GM12878 (cell line): ENCODE measurements around the gene FCRLB. TPM values are rescaled to one million over a fixed set of nuclear protein-coding genes. Genes with fewer than 3 reads are reported as not detected.

Source experiments
- ATAC-seq: fragments of 200-7000 bp; cut with Tn5 transposase; 3 replicates; pipeline ENCODE4 v1.9.1; 2020; ENCODE audit warnings: mild to moderate bottlenecking, moderate library complexity
- BruUV-seq: library from RNA; stranded (reverse); fragments of 400-500 nt; replicated peaks from 2 replicates; lab custom pipeline; 2021; lab: Mats Ljungman, UMichigan
- CTCF ChIA-PET: fragments of 300-600 bp; sonication (Branson Sonifier 250); formaldehyde crosslinking; extraction: SDS; loops from one replicate; lab custom pipeline; 2021; ENCODE audit warnings: inconsistent platforms; lab: Yijun Ruan, JAX
- POLR2A ChIA-PET: fragments of 350-600 bp; formaldehyde crosslinking; extraction: SDS; loops from one replicate; lab custom pipeline; 2021; ENCODE audit warnings: inconsistent platforms; lab: Charles Lee
- RAD21 ChIA-PET: fragments of 300-600 bp; sonication (Branson Sonifier 250); formaldehyde crosslinking; loops from one replicate; lab custom pipeline; 2023; ENCODE audit warnings: antibody characterized with exemption; ENCODE audit not compliant: unreplicated experiment; lab: Charles Lee
- SMC1A ChIA-PET: fragments of 300-600 bp; sonication (Branson Sonifier 250); formaldehyde crosslinking; loops from one replicate; lab custom pipeline; 2023; ENCODE audit not compliant: unreplicated experiment, uncharacterized antibody; lab: Charles Lee
- DNase-seq: peaks from one replicate; pipeline ENCODE4 v3.0.0-alpha.2; 2011; ENCODE audit warnings: low read depth, low spot score
- FAIRE-seq: peaks from 3 replicates; lab custom pipeline; 2011; peaks lifted over from hg19 to GRCh38; lab: Jason Lieb, UNC
- H2AFZ ChIP-seq: 2 replicates; pipeline ENCODE4 v1.6.0; 2011; ENCODE audit warnings: low read depth, low read length, control low read depth; ENCODE audit not compliant: control insufficient read depth
- H3K27ac ChIP-seq: 2 replicates; pipeline ENCODE4 v1.5.1; 2011; ENCODE audit warnings: control low read depth; ENCODE audit not compliant: control insufficient read depth, insufficient read depth
- H3K27me3 ChIP-seq, 2 experiments: replicated peaks in 1 of 2; 2 replicates each; pipeline versions ENCODE4 v1.6.0 to v1.6.1; 2011; ENCODE audit warnings: low read length in 1 of 2; ENCODE audit not compliant: control insufficient read depth in 2 of 2, insufficient read depth in 2 of 2
- H3K36me3 ChIP-seq, 2 experiments: 2 replicates each; pipeline ENCODE4 v1.5.1; 2011; ENCODE audit warnings: low read length in 1 of 2; ENCODE audit not compliant: control insufficient read depth in 2 of 2, insufficient read depth in 2 of 2
- H3K4me1 ChIP-seq: 2 replicates; pipeline ENCODE4 v1.6.1; 2011; ENCODE audit warnings: mild to moderate bottlenecking, low read length, moderate library complexity, mixed read lengths; ENCODE audit not compliant: control insufficient read depth, insufficient read depth
- H3K4me2 ChIP-seq: 2 replicates; pipeline ENCODE4 v1.6.0; 2011; ENCODE audit warnings: control low read depth; ENCODE audit not compliant: control insufficient read depth, insufficient read depth
- H3K4me3 ChIP-seq: fragments of 200-600 bp; sonication (generic); 2 replicates; pipeline ENCODE4 v1.5.1; 2016
- H3K79me2 ChIP-seq: 2 replicates; pipeline ENCODE4 v1.6.0; 2011; ENCODE audit warnings: low read length; ENCODE audit not compliant: control insufficient read depth, insufficient read depth
- H3K9ac ChIP-seq: 2 replicates; pipeline ENCODE4 v1.8.0; 2011; ENCODE audit warnings: low read length, control low read depth, mixed read lengths; ENCODE audit not compliant: control insufficient read depth, insufficient read depth
- H3K9me3 ChIP-seq: replicated peaks from 3 replicates; pipeline ENCODE4 v1.5.1; 2011; ENCODE audit warnings: mild to moderate bottlenecking, low read length; ENCODE audit not compliant: control insufficient read depth, insufficient read depth
- H4K20me1 ChIP-seq: 2 replicates; pipeline ENCODE4 v1.6.0; 2011; ENCODE audit not compliant: control insufficient read depth, insufficient read depth
- CREB1 ChIP-seq: IDR thresholded peaks from 2 replicates; pipeline ENCODE4 v1.6.1; 2012; ENCODE audit warnings: low read depth, mild to moderate bottlenecking, inconsistent platforms
- HDAC6 ChIP-seq: fragments of 200-600 bp; sonication (generic); IDR thresholded peaks from one replicate; pipeline ENCODE4 v1.8.0; 2017; ENCODE audit warnings: antibody characterized with exemption; ENCODE audit not compliant: unreplicated experiment
- IKZF2 ChIP-seq, 2 experiments: fragments of 450-650 bp; IDR thresholded peaks; 2 replicates each; pipeline ENCODE4 v1.6.1; 2017; ENCODE audit warnings: mild to moderate bottlenecking in 2 of 2, moderate library complexity in 2 of 2
- POLR2AphosphoS5 ChIP-seq: IDR thresholded peaks from 2 replicates; pipeline ENCODE4 v1.6.1; 2011; ENCODE audit warnings: mild to moderate bottlenecking, low read length, inconsistent platforms
- SIN3A ChIP-seq: IDR thresholded peaks from 2 replicates; pipeline ENCODE4 v1.6.1; 2012; ENCODE audit warnings: low read depth, low read length, improper control_type of control experiment
- WGBS: methylation state at CpG from one replicate; pipeline ENCODE4 v1.1.6; 2016; ENCODE audit warnings: low lambda C conversion rate; ENCODE audit not compliant: insufficient replicate concordance, insufficient coverage; ENCODE audit errors: missing lambda C conversion rate; 5-methylcytosine and 5-hydroxymethylcytosine counted together
- in situ Hi-C: fragments of 300-500 bp; cut with MboI; formaldehyde crosslinking; loops from 9 replicates; pipeline ENCODE4 v1.14.3; 2018; ENCODE audit warnings: mixed read lengths
- intact Hi-C: fragments of 100-400 bp; cut with micrococcal nuclease; formaldehyde crosslinking; loops from one replicate; pipeline ENCODE4 v1.14.2; 2022; ENCODE audit not compliant: unreplicated experiment
- polyA plus RNA-seq, 11 experiments: library from polyadenylated mRNA; depleted of rRNA in 4 of 11; unstranded in 6 of 11; stranded (reverse) in 5 of 11; fragments of >200 nt; fragmentation: Nextera tagmentation in 4 of 11; fragmentation: Illumina TruSeq in 1 of 11; extraction: Ambion mirVana in 4 of 11; extraction: Trizol in 1 of 11; gene quantifications; 1 replicate in 1 of 11; 2 replicates in 10 of 11; pipeline versions ENCODE4 v1.2.1 to v1.2.3, GENCODE V29; 2011 to 2016; ENCODE audit warnings: inconsistent platforms in 2 of 11, missing spikeins in 2 of 11, low read depth in 1 of 11
- total RNA-seq, 4 experiments: library from RNA; depleted of rRNA in 3 of 4; stranded (reverse); fragments of >200 nt in 3 of 4; fragmentation: Illumina TruSeq in 1 of 4; extraction: Trizol in 1 of 4; gene quantifications; 2 replicates each; pipeline versions ENCODE4 v1.2.1 to v1.2.3, GENCODE V29; 2013 to 2021

FCRLB gene
- total and polyA plus RNA-seq, 10 of the 15 experiments (the other 5 are each of a cell fraction or from before 2014, with no cell fraction given): 0.55 to 11.7 (median 5.6) TPM

DNA sequence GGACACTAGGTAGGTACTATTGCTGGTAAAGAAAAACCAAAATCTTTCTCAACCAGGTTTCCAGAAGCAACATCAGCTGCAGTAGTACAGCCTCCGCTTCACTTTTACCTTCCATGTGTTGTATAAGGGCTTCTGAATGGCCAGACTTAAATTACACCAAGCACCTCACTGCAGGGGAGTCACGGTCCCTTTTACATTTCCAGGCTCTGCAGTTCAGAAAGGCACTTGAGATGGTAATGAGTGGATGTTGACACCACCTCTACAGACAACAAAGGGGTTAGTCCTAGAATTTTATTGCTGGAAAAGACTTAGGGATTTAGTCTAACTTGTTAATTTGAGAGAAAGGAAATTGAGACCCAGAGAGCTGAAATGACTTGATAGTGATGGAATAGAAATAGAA lies 16.3 kb downstream of the FCRLB start:
- CTCF ChIA-PET: interaction anchor here (0.8 to 16.4 kb wide), 23 partner anchors 10 to 512 kb away, joined by 3 to 262 read pairs (median 5); partner anchors contain the start of genes DUSP12, FCRLA and TOMM40L
- SMC1A ChIA-PET: interaction anchor here (0.6 to 9.7 kb wide), 22 partner anchors 9 to 355 kb away, joined by 3 to 97 read pairs (median 6); partner anchors contain the start of genes DUSP12, FCGR2A and FCRLA
- Histone ChIP-seq H3K79me2 (no peaks in the 10 kb centered on the region), H3K9me3 (no peaks in the 10 kb centered on the region), H3K9ac (no peak overlapping the region), H4K20me1 (no peaks in the 10 kb centered on the region), H3K36me3 (no peaks in the 10 kb centered on the region), H2AFZ (no peak overlapping the region), H3K4me2 (no peak overlapping the region), H3K27me3 (no peaks in the 10 kb centered on the region), H3K27ac (no peak overlapping the region; the same call in 1 of the 2 replicates), H3K4me1 (peaks cover 56% of the 10 kb centered on the region), H3K4me3 (no peak overlapping the region)
- 93% methylated on average over 2 of the region's 2 CpGs for WGBS
- POLR2A ChIA-PET: interaction anchor here (2.0 to 5.0 kb wide), 3 partner anchors 10 to 30 kb away, joined by 6 to 34 read pairs (median 23); partner anchors contain the start of gene FCRLA
- intact Hi-C loops: loop anchor here (2.0 to 5.0 kb wide), 2 partner anchors 31 to 170 kb away; partner anchors contain the start of gene FCRLA
- RAD21 ChIA-PET: interaction anchor here (0.6 to 6.4 kb wide), 19 partner anchors 10 to 511 kb away, joined by 3 to 85 read pairs (median 9); partner anchors contain the start of genes DUSP12, FCRLA, FCRLB and TOMM40L
- in situ Hi-C loops: loop anchor here (5.0 kb wide), 1 partner anchor 90 kb away; no protein-coding TSS in a partner anchor
- ATAC-seq (no peak), FAIRE-seq (no peak), DNase-seq (no peak)
- no TSS peak for BruUV-seq
- TF ChIP-seq CREB1 (no peak), POLR2AphosphoS5 (no peak), HDAC6 (no peak), IKZF2 (IDR thresholded peaks at IDR 0.05) (no peak), SIN3A (no peak)
